C4-2B (cell line): ENCODE results near the gene THEMIS.

Source experiments
- ZFX ChIP-seq: fragments of 450-650 bp; IDR thresholded peaks from 2 replicates; pipeline ENCODE4 v1.6.1; 2017
- TF ChIP-seq, protein P1 (sequence below): fragments of 450-650 bp; conservative IDR thresholded peaks from 2 replicates; pipeline ENCODE4 v1.5.1; 2017; ENCODE audit warnings: mild to moderate bottlenecking

DNA sequence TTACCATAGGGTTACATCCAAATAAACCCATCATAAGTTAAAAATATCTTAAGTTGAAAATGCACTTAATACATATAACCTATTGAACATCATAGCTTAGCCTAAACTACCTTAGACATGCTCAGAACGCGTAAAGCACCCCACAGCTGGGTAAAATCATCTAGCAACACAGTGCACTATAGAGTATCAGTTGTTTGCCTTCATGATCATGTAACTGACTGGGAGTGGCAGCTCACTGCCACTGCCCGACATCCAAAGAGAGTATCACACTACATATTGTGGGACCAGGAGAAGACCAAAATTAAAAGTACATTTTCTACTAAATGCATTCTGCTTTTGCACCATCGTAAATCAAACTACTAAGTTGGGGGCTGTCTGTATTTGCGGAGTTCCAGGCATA, 31.7 kb downstream of the THEMIS start:
- TF ChIP-seq, protein P1, sequence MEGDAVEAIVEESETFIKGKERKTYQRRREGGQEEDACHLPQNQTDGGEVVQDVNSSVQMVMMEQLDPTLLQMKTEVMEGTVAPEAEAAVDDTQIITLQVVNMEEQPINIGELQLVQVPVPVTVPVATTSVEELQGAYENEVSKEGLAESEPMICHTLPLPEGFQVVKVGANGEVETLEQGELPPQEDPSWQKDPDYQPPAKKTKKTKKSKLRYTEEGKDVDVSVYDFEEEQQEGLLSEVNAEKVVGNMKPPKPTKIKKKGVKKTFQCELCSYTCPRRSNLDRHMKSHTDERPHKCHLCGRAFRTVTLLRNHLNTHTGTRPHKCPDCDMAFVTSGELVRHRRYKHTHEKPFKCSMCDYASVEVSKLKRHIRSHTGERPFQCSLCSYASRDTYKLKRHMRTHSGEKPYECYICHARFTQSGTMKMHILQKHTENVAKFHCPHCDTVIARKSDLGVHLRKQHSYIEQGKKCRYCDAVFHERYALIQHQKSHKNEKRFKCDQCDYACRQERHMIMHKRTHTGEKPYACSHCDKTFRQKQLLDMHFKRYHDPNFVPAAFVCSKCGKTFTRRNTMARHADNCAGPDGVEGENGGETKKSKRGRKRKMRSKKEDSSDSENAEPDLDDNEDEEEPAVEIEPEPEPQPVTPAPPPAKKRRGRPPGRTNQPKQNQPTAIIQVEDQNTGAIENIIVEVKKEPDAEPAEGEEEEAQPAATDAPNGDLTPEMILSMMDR: no peak
- TF ChIP-seq ZFX: no peak
